ENCODE data around the gene CDH4.

DNA sequence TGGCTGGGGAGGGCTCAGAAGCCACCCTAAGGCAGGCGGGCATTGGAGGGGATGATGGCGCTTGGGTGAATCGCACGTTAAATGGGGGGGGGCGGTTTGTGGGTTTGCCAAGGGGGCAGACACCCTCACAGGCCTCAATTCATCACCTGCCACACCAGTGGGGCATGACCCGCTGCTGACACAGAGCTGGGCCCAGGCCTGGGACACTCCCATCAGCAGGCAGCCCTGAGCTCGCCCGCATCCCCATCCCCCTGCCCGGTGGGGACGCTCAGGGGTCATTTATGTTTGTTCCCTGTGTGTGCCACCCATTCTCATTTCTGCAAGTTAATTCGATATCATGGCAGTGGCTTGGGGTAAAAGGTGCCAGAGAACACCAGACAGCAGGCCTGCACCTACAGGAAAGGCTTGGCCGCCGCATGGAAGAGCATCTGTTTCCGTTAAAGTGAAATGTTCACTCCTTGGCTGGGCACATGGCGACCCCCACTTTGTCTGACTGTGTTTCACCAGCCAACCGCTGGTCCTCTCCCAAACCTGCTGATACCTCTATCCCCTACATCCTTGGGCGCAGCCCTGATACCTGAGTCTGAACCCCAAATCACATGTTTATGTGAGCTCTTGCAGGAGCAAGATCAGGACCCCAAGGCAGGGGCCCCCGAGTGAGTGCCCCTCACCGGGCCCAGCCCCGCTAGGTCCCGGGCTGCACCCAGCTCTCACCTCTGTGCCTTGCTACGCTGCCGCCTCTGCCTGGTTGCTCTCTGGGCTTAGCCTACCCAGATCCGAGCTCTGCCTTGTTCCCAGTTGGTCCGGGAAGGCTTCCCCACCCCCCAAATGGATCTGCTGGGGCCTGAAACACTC is 564.8 kb downstream of the CDH4 start:
- TF ChIP-seq POLR2AphosphoS5 (IDR thresholded peaks at IDR 0.05) = no peak
- TF ChIP-seq, protein P1, sequence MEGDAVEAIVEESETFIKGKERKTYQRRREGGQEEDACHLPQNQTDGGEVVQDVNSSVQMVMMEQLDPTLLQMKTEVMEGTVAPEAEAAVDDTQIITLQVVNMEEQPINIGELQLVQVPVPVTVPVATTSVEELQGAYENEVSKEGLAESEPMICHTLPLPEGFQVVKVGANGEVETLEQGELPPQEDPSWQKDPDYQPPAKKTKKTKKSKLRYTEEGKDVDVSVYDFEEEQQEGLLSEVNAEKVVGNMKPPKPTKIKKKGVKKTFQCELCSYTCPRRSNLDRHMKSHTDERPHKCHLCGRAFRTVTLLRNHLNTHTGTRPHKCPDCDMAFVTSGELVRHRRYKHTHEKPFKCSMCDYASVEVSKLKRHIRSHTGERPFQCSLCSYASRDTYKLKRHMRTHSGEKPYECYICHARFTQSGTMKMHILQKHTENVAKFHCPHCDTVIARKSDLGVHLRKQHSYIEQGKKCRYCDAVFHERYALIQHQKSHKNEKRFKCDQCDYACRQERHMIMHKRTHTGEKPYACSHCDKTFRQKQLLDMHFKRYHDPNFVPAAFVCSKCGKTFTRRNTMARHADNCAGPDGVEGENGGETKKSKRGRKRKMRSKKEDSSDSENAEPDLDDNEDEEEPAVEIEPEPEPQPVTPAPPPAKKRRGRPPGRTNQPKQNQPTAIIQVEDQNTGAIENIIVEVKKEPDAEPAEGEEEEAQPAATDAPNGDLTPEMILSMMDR (IDR thresholded peaks at IDR 0.05) = no peak
- no peak for TF ChIP-seq POLR2A (IDR thresholded peaks at IDR 0.05)

Measured in sigmoid colon (tissue), 4 donors.